ENCODE results near the gene MESP2.

GRCh38 chr15:89758283-89758682, 17.8 kb upstream of the MESP2 start:
- TF ChIP-seq CTCF (conservative IDR thresholded peaks at IDR 0.05 in 1 of 2, IDR thresholded peaks at IDR 0.05 in 1 of 2; ENCODE audit: low read depth in 1 of 2, low read length in 2 of 2): no peak
- TF ChIP-seq EZH2 (IDR thresholded peaks at IDR 0.05; ENCODE audit: low read length, missing control alignments): no peak
